Colon (tissue), 2 donors: ENCODE results near the gene PGPEP1.
"Not testable (repeated sequence)": the region's sequence is repeated elsewhere in the genome, so short reads cannot be mapped to it uniquely, and the experiment has no call there.

Source experiments
- FAIRE-seq: peaks from 2 replicates; lab custom pipeline; 2012; peaks lifted over from hg19 to GRCh38; lab: Jason Lieb, UNC
- donor health status: control.
- donor health status: control.

PGPEP1 gene

GRCh38 chr19:18308051-18308947 is 32.1 kb upstream of the PGPEP1 start:
- no peak for FAIRE-seq

- no peak for FAIRE-seq
Observed at GRCh38 chr19:18308948-18309325, 31.5 kb upstream of the PGPEP1 start.

DNA sequence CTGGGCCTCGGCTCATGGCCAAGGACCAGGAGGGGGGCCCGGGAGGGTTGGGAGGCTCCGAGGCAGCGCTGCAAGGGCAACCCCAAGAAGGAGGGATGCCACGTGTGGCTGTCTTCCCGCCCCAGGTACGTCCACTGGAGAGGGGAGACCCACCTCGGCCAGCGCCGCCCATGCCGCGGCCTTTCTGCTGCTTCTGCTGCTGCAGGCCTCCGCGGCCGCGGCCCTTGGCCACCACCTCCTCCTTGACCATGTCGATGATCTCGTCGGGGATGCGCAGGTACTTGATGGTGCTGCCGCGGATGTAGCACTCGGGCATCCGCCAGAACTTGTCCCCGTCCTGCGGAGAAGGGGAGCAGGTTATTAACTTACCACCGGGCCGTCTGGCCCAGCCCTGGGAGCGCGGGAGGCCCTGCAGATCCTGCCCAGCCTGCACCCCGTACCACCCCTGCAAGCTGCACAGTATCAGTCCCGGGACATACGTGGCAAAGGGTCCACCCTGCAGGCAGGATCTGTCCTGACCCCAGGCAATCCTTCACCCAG is 30.8 kb upstream of the PGPEP1 start:
- FAIRE-seq = no peak

DNA sequence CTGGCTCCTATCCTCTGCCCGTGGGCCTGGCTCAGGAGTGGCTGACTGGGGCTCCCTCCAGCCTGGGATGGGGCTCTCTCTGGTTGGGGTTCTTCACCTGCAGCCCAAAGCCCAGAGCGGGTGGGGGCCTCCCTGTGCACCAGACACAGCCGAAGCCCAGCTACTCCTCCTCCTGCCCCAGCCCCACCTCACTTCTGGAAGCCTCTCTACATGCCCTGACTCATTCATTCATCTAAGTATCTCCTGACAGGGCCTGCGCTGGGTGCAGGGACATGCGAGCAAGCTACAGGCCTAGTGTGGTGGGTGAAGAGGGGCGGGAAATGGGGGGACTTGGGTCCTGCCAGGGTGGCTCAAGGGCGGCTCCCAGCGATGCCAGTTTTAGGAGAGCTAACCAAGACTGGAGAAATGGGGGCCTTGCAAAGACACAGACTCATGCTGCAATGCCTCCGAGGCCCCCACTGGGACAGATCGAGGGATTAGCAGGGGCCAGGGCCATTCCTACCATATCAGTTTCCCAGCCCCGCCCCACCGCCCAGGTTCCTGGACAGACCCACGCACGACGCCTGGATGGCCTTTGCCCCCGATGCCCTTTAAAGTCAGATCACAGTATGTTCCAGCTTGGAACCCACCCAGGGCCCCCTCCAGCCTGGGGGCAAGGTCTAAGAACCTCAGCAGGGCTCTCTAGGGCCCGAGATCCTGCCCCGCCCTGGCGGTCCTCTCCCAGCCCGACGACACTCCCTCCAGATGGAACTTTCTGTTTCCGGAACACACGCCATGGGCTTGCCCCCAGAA is 30.1 kb upstream of the PGPEP1 start:
- FAIRE-seq = no peak

DNA sequence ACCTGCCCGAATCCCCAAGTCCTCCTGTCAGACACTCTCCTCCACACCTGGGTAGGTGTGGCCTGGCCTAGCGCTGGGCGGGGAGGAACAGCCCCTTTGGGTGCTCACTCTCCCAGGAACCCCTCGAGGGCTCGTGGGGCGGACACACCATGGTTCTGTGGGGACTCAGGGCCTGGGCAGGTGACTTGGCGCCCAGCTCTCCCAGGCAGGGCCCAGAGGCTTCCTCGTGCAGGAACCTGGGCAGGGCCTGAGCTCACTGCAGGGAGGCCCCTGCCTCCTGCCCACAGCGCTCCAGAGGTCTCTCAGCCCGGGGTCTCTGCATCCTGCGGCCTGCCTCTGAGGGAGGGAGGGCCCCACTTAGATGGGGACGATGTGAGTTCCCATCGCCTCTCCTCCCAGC is 29.4 kb upstream of the PGPEP1 start:
- FAIRE-seq = no peak

DNA sequence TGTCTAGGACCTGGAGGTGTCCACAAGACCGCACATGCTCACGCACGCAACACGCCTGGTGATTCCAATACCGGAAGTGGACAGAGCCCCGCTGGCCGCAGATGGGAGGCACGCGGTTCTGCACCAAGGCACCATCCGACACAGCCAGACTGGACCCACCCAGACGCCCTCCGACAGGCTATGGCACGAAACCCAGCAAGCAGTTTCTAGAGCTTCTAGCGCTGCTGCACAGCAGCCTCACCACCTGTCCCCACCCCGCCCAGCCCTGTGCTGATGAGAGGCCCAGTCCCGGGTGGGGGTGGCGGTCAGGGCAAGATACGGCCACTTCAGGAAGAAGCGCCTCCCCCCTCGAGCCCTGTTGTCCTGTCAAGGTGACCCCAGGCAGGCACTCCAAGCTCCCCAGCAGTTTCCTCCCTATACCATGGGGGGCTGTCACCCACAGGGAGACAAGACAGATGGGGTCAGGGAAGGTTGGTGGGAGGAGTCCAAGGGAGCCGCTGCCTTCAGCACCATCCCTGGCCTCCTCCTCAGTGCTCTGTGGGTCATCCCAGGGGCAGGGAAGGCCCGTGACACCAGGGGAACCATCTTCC is 28.8 kb upstream of the PGPEP1 start:
- FAIRE-seq = no peak

GRCh38 chr19:18312092-18312534 is 28.3 kb upstream of the PGPEP1 start:
- FAIRE-seq = no peak

- no peak for FAIRE-seq
Observed at GRCh38 chr19:18313398-18313797, 27.0 kb upstream of the PGPEP1 start.

GRCh38 chr19:18317961-18318800 is 22.2 kb upstream of the PGPEP1 start:
- no peak for FAIRE-seq

DNA sequence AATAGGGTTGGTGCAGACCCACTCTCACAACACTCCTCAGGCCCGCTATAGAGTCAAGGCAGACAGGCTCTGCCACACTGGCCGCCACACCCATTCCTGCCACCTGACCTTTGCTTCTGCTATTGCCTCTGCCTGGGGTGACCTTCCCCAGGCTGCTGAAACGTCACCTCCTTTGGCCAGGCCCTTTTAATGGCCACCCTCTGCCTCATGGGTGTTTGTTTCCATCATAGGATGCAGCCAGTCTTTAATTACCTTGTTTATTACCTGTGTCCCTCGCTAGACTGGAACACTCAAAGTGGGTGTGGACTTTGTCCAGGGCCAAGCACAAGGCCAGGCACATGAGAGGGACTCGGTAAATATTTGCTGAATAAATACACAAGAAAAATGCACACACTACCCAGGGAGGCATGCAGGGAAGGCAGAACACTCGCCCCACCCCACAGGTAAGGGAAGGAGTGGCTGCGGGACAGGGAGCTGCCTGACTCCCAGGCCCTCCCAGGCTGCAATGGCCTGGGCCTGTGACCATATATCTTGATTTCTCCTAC is 20.7 kb upstream of the PGPEP1 start:
- peak; percentile 38 for FAIRE-seq

- no peak for FAIRE-seq
Observed at GRCh38 chr19:18320865-18321733, 19.3 kb upstream of the PGPEP1 start.

- no peak for FAIRE-seq
Observed at GRCh38 chr19:18321734-18322102, 18.7 kb upstream of the PGPEP1 start.

DNA sequence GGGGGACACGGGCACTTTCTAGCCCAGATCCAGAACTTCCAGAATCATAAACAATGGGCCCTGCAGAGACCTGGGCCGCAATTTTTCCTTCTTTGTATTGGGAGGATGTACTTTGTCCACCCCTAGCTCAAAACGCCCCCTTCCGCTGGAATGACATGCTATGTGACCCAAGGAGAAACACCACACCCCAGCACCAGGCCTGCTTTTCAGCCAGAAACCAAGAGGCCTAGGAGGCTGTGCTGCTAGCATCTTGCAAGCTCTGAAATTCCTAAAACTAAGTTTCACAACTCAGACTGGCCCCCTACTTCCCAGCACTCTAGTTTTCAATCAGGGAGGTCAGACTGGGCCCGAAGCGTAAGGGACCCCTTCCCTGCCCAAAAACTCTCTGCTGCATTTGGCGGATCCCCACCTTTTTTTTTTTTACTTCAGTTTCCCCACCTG is 18.1 kb upstream of the PGPEP1 start:
- no peak for FAIRE-seq

DNA sequence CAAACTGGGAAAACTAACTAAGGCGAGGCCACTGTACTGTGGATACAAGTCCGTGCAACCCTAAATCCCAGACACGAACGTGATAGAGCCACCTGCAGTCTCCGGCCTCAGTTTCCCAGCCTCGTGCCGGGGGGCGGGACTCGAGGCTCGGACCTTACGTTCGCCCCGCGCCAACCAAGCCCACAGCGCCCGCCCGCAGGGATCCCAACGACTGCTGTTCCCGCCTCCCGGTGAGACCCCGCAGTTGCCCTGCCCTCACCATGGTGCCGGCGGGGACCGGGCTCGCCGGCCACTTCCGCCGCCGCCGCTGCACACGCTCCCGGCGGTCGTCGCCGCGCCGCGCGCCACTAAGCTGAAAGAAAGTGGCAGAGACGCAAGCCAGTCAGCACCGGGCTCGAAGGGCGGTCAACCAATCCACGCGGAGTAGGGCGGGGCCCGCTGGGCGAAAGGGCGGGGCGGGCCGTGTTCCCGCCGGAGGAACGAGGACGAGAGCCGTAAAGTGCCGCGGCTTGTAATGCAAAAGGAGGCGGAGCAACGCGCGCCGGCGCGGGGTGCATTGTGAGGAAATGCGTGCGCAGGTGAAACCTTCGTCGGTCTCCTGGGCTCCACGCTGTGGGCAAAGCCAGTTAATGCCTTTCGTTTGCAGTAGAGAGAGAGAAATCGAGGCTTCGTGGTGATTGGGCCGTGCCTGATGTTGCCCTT is 17.5 kb upstream of the PGPEP1 start, which contains the start of gene LSM4:
TSS of gene LSM4 (minus strand) at position 318 of the 702 bp plus-strand sequence. CDS start at position 262, 56 bp downstream.
- FAIRE-seq = no peak

GRCh38 chr19:18324373-18324731 is 16.0 kb upstream of the PGPEP1 start:
- not testable (repeated sequence) for FAIRE-seq

GRCh38 chr19:18326772-18327171 is 13.6 kb upstream of the PGPEP1 start:
- no peak for FAIRE-seq

DNA sequence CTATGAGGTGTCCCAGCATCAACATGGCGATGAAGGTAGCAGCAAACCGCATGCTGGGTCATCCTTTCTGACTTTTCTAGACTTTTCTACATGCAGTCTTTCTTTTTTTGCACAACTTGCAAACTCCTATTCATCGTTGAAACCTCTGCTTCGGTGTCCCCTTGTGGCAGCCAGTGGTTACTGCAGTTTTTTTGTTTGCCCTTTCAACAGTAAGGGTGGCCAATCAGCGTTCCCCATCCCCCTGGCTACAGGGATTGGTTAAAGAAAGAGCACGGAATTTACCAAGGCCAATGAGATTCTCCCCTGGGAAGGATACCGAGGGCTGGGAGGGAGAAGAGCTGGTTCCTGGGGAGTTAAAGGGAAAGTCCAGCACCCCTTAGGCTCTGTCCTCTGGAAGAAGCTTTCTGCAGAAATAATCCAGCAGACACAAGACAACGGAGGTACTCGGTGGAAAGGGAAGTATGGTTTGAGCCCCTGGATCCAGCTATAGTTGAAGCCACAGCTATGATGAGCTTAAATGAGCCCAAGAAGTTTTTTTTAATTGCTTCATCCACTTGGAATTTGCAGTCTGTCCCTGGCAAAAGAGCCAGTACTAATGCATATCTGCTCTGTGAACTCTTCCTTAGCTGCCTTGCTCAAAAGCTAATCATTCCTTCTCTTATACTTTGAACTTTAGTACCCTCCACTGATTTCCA is 11.9 kb upstream of the PGPEP1 start:
- peak; percentile 85 for FAIRE-seq

GRCh38 chr19:18329035-18329376 is 11.4 kb upstream of the PGPEP1 start:
- FAIRE-seq = no peak

GRCh38 chr19:18330868-18331267 is 9.5 kb upstream of the PGPEP1 start:
- no peak for FAIRE-seq
